HG03457 (cell line): ENCODE results near the gene SHLD2.
"Not testable (repeated sequence)": the region's sequence is repeated elsewhere in the genome, so short reads cannot be mapped to it uniquely, and the experiment has no call there.

Source experiments
- ATAC-seq: cut with Tn5 transposase; IDR thresholded peaks from one replicate; pipeline ENCODE4 v1.9.1; 2021; ENCODE audit warnings: moderate number of reproducible peaks; ENCODE audit not compliant: unreplicated experiment

Gene SHLD2

GRCh38 chr10:87137478-87137877 lies 42.5 kb downstream of the SHLD2 start:
- not testable (repeated sequence) for ATAC-seq

- ATAC-seq, result not testable (repeated sequence)
Observed at GRCh38 chr10:87142230-87143108, 47.5 kb downstream of the SHLD2 start.

- not testable (repeated sequence) for ATAC-seq
Observed at GRCh38 chr10:87143109-87143418, 48.1 kb downstream of the SHLD2 start.

GRCh38 chr10:87145598-87145997 lies 50.6 kb downstream of the SHLD2 start:
- ATAC-seq, result not testable (repeated sequence)

- not testable (repeated sequence) for ATAC-seq
Observed at GRCh38 chr10:87149020-87149609, 54.1 kb downstream of the SHLD2 start.

GRCh38 chr10:87151516-87151915 lies 56.5 kb downstream of the SHLD2 start:
- ATAC-seq, result not testable (repeated sequence)

GRCh38 chr10:87156841-87157240 lies 61.8 kb downstream of the SHLD2 start:
- not testable (repeated sequence) for ATAC-seq

- not testable (repeated sequence) for ATAC-seq
Observed at GRCh38 chr10:87157821-87158220, 62.8 kb downstream of the SHLD2 start.

GRCh38 chr10:87162703-87163293 lies 67.8 kb downstream of the SHLD2 start:
- not testable (repeated sequence) for ATAC-seq

GRCh38 chr10:87163414-87163813 lies 68.4 kb downstream of the SHLD2 start:
- ATAC-seq, result not testable (repeated sequence)

GRCh38 chr10:87169857-87170256 lies 74.9 kb downstream of the SHLD2 start:
- not testable (repeated sequence) for ATAC-seq

- not testable (repeated sequence) for ATAC-seq
Observed at GRCh38 chr10:87170705-87171104, 75.7 kb downstream of the SHLD2 start.

- not testable (repeated sequence) for ATAC-seq
Observed at GRCh38 chr10:87171670-87172069, 76.7 kb downstream of the SHLD2 start.

- not testable (repeated sequence) for ATAC-seq
Observed at GRCh38 chr10:87172178-87172577, 77.2 kb downstream of the SHLD2 start.

GRCh38 chr10:87177587-87177986 lies 82.6 kb downstream of the SHLD2 start:
- not testable (repeated sequence) for ATAC-seq

GRCh38 chr10:87184421-87184820 lies 89.4 kb downstream of the SHLD2 start:
- ATAC-seq, result not testable (repeated sequence)

GRCh38 chr10:87186016-87186415 lies 91.0 kb downstream of the SHLD2 start:
- ATAC-seq, result not testable (repeated sequence)

GRCh38 chr10:87187573-87187972 lies 92.6 kb downstream of the SHLD2 start:
- ATAC-seq, result not testable (repeated sequence)

- ATAC-seq, result not testable (repeated sequence)
Observed at GRCh38 chr10:87191841-87192240, 96.8 kb downstream of the SHLD2 start.

GRCh38 chr10:87200924-87201323 lies 105.9 kb downstream of the SHLD2 start:
- ATAC-seq, result peak; percentile 43

- ATAC-seq, result not testable (repeated sequence)
Observed at GRCh38 chr10:87204801-87205200, 109.8 kb downstream of the SHLD2 start.

- ATAC-seq, result not testable (repeated sequence)
Observed at GRCh38 chr10:87206922-87207321, 111.9 kb downstream of the SHLD2 start.
